Fibroblast of pulmonary artery (primary cell): ENCODE data around the gene IL10.

Experiments used
- DNase-seq: peaks from one replicate; pipeline ENCODE4 v3.0.0-alpha.2; 2010; ENCODE audit warnings: low read depth
- H3K4me3 ChIP-seq: replicated peaks from 2 replicates; pipeline ENCODE4 v1.5.1; 2011; ENCODE audit warnings: low read depth, mild to moderate bottlenecking, control low read depth, low read length, moderate library complexity
- CTCF ChIP-seq: IDR thresholded peaks from 2 replicates; pipeline ENCODE4 v1.5.1; 2011; ENCODE audit warnings: mild to moderate bottlenecking, control low read depth, low read length, inconsistent platforms; ENCODE audit errors: missing control alignments

Gene IL10

DNA sequence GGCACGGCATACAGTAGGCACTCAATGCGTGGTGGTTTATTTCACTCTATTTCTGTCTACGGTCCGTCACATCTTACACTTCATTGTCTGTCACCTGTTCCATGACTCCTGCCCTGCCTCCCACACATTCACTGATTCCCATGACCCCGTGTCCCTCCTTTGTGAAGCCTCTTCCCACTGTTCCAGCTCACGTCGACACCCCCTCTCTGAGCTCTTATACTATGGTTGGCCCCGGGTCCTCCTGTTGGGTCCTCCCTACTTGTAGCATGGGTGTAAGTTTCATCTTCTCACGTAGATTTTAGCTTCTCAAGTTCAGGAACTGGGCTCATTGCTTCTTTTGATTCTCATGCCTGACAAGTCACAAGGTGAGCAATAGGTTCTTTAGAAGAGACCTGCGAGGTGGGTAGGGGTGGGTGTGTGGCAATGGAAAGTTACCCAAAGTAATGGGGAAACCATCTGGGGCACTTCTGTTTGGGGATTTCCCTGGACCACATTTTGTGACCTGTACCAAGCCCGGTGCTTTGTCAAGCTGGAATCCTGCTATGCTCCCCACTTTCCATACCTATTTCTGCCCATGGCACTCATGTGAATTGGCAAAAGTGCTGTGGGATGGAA, 22.1 kb upstream of the IL10 start:
- DNase-seq = no peak
- no peak for TF ChIP-seq CTCF

GRCh38 chr1:206793620-206794019, 21.3 kb upstream of the IL10 start:
- no peak overlapping the region for H3K4me3 ChIP-seq
- no peak for TF ChIP-seq CTCF
- no peak for DNase-seq

More for the DNA sequence above, 22.1 kb upstream of the IL10 start:
- no peak overlapping the region for H3K4me3 ChIP-seq

GRCh38 chr1:206792939-206793607, 20.8 kb upstream of the IL10 start:
- no peak for TF ChIP-seq CTCF
- no peak for DNase-seq
- H3K4me3 ChIP-seq = no peak overlapping the region

DNA sequence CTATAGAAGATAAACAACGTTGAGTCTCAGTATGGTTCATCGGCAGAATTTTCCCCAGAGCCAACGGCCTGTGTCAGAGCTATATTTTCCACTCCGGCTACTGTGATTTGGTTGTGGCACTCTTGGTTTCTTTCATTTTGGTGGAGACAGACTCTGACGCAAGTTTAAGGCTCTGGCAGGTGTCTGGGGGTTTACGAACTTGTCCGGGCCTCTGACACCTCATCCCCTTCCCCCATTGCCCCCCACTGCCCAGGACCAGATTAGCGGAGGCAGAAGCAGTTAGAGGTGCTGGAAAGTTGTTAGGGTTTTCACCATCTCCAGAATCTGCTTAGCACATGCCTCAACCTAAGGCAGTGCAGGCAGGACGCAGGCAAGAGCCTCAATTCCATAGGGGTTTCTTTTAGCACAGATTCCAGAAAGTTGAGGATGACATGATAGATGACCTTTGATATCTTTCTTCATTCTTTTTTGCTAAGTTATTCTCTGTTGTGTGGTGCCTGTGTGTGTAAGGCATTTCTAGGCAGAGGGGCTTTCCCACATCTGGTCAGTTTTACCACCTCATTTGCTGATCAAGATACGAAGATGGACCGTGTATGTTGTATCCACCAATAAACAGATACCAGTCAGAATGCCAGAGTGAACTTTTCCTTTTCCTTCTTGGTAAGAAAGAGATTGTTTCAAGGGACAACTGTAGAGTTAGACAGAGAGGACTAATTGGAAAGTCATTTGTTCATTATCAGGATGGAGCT, 18.4 kb upstream of the IL10 start:
- DNase-seq = no peak
- no peak for TF ChIP-seq CTCF
- no peak overlapping the region for H3K4me3 ChIP-seq

DNA sequence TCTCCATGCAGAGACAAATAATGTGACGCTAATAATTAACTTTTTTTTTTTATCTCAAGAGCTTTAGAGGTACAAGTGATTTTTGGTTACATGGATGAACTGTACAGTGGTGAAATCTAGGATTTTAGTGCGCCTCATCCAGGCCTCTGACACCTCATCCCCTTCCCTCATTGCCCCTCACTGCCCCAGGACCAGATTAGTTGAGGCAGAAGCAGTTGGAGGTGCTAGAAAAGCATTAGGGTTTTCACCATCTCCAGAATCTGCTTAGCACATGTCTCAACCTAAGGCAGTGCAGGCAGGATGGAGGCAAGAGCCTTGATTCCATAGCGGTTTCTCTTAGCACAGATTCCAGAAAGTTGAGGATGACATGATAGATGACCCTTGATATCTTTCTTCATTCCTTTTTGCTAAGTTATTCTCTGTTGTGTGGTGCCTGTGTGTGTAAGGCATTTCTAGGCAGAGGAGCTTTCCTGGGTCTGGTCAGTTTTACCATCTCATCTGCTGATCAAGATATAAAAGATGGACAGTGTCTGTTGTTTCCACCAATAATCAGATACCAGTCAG, 16.3 kb upstream of the IL10 start:
- no peak for DNase-seq
- H3K4me3 ChIP-seq = no peak overlapping the region
- TF ChIP-seq CTCF = no peak

- no peak overlapping the region for H3K4me3 ChIP-seq
- DNase-seq = no peak
- TF ChIP-seq CTCF = no peak
Measured at GRCh38 chr1:206787891-206788290, 15.6 kb upstream of the IL10 start.
